ENCODE measurements around the gene ZMYND11.

ZMYND11 gene

DNA sequence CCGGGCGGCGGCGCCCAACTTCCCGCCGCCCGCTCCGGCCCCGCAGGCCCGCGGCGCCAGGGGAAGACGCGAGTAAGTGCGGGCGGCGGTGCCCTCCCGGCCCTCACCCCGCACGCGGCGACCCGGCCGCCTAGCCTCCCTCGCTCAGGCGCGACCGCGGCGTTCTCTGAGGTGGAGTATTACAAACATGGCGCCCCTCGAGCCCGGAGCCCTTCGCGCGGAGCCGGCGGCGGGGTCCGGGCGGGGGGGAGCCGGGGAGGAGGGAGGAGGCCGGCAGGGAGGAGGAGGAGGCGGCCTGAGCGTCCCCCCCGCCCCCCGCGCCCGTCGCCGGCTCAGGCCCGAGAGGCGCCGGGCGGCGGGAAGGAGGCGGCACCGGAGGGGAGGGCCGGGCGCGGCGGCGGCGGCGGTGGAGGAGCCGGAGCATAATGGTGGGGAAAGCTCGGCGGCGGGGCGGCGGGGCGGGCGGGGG, at the start of gene ZMYND11:
TSS of gene ZMYND11 (plus strand) at position 324 of the 469 bp plus-strand sequence. CDS start 44,558 bp downstream, outside the sequence.
- peak within 1 kb of the TSS; percentile 83 for H3K27ac ChIP-seq
- TF ChIP-seq, protein P1, sequence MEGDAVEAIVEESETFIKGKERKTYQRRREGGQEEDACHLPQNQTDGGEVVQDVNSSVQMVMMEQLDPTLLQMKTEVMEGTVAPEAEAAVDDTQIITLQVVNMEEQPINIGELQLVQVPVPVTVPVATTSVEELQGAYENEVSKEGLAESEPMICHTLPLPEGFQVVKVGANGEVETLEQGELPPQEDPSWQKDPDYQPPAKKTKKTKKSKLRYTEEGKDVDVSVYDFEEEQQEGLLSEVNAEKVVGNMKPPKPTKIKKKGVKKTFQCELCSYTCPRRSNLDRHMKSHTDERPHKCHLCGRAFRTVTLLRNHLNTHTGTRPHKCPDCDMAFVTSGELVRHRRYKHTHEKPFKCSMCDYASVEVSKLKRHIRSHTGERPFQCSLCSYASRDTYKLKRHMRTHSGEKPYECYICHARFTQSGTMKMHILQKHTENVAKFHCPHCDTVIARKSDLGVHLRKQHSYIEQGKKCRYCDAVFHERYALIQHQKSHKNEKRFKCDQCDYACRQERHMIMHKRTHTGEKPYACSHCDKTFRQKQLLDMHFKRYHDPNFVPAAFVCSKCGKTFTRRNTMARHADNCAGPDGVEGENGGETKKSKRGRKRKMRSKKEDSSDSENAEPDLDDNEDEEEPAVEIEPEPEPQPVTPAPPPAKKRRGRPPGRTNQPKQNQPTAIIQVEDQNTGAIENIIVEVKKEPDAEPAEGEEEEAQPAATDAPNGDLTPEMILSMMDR (IDR thresholded peaks at IDR 0.05) = 0 out of 2 replicates have a peak, but pooled peaks have one; percentile 3
- TF ChIP-seq ZFX (IDR thresholded peaks at IDR 0.05; ENCODE audit: borderline replicate concordance) = no peak

DNA sequence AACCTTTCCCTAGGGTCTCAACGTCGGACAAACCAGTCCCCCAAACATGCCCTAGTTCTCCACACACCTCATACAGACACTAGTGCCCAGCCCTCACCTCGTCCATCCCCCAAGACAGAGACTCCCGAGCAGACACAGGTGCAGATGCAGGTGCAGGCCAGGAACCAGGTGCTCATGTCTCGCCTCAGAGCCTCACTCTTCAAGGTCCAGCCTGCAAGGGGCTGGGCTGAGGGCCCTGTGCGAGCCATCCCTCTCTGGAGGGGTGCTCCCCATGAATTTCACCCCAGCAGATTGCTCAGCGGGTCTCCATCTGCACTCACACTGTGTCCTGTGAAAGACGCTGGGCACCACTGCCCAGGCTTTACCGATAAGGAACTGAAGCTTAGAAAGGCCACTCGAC, 49.2 kb upstream of the ZMYND11 start:
- TF ChIP-seq, protein P1 (IDR thresholded peaks at IDR 0.05) = no peak
- TF ChIP-seq ZFX (IDR thresholded peaks at IDR 0.05; ENCODE audit: borderline replicate concordance) = no peak
- no peak overlapping the region for H3K27ac ChIP-seq

DNA sequence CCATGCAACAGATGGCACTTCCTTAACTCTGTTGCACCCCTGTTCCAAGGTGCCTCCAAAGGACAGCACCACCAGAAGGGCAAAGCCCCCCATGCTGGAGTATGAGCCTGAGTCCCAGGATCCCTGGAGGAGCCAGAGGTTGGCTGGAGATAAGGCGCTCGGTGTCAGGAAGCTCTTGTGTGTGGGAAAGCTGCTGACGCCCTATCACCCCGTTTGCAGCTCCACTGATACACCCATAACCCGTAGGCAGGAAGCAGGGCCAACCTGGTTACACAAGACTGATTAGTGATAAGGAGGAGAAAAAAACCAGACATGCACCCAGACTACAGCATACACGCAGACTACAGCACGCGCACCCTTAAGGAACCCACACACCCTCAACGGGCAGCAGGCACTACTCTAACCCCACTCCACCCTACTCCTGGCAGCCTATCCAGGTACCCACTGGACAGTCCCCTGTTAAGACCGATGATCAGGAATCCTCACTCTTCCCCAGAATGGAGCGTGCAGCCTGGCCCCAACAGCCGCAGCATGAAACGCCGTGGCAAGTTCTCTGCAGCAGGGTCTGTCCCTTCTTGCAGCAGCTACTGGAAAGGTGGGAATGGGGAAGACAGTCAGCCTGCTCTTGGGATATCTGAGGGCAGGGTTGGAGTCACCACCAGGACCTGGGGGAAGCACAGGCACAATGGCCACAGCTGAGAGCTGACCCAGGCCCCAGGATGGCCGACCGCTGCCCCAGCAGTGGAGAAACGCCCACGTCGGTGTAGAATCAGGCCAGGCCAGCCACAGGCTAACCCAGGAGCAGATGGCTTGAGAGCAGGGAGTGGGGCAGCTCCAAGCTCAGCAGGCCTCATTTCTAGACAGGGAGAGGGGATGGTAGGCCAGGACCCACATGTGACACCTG, 47.8 kb upstream of the ZMYND11 start:
- H3K27ac ChIP-seq = no peak overlapping the region
- no peak for TF ChIP-seq ZFX (IDR thresholded peaks at IDR 0.05; ENCODE audit: borderline replicate concordance)
- TF ChIP-seq, protein P1 (IDR thresholded peaks at IDR 0.05) = no peak

DNA sequence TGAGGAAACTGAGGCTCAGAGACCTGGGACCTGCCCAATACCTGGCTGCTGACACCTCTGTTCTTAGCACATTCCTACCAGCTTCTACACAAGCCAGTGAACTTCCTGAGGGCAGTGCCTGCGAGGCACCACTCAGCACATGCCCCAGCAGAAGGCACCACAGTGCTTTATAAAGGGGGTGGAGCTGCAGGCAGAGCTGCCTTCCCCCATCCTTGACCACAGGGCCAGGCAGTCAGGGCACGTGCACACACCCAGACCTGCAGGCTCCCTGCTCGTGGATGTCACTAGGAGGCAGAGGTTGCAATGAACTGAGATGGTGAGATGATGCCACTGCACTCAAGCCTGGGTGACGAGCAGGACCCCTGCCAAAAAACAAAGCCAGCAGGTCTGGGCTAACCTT, 47.0 kb upstream of the ZMYND11 start:
- no peak for TF ChIP-seq ZFX (IDR thresholded peaks at IDR 0.05; ENCODE audit: borderline replicate concordance)
- TF ChIP-seq, protein P1 (IDR thresholded peaks at IDR 0.05) = no peak
- H3K27ac ChIP-seq = no peak overlapping the region

DNA sequence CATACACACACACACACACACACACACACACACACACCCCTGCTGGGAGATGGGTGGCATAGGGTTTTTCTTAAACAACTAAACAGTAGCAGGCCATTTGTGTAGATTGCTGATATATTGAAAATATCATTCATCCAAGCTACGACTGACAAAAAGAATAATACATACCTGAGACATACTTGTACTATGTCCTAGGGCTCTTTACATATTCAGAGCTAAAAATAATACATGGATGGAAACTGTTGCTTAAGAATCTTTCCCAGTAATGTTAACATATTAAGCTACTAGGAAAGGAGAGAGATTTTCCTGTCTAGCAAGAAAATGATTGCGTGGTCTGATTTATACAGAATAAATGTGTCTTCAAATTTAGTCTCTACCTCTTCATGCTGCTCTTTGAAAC, 46.0 kb upstream of the ZMYND11 start:
- TF ChIP-seq, protein P1 (IDR thresholded peaks at IDR 0.05) = no peak
- no peak for TF ChIP-seq ZFX (IDR thresholded peaks at IDR 0.05; ENCODE audit: borderline replicate concordance)
- no peak overlapping the region for H3K27ac ChIP-seq

DNA sequence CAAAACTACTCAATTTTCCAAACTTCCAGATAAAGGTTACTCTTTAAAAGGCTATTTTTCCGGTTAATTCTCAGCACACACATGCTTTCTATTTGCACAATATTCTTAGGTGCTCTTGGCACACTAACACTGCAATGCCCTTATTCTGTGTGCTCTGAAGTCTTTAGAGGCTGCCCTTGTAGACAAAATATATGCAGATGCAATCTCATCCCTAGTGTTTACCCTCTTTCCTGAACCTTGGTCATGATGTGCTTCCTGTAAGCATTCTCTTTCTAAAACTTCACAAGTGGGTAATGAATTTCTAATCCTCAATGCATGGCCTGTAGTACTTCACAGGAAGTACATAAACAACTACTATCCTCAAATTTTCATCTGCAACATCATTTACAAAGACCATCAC, 45.1 kb upstream of the ZMYND11 start:
- no peak overlapping the region for H3K27ac ChIP-seq
- TF ChIP-seq, protein P1 (IDR thresholded peaks at IDR 0.05) = no peak
- TF ChIP-seq ZFX (IDR thresholded peaks at IDR 0.05; ENCODE audit: borderline replicate concordance) = no peak

DNA sequence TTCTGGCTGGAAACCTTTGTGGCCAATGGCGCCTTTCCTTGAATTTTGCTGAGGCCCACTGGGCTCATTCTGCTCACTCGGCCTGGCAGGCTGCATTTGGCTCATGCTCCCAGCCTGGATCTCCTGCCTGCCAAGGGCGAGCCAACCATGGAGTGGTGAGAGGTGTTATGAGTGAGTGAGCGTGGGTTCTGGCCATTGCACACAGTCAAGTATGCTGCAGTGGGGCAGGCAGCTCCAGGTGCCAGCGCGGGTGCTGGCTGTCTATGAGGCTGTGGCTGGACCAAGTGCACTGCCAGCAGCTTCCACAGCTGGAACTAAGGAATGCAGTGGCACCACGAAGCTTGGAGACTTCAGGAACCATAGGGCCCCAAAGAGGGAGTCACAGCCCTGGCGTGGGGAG, 43.9 kb upstream of the ZMYND11 start:
- TF ChIP-seq, protein P1 (IDR thresholded peaks at IDR 0.05) = no peak
- TF ChIP-seq ZFX (IDR thresholded peaks at IDR 0.05; ENCODE audit: borderline replicate concordance) = no peak
- H3K27ac ChIP-seq = no peak overlapping the region
